K562 (cell line): ENCODE measurements around the gene FADS6. TPM values are rescaled to one million over a fixed set of nuclear protein-coding genes. Genes with fewer than 3 reads are reported as not detected.

Source experiments
- BMI1 ChIP-seq: fragments of 150-350 bp; IDR thresholded peaks from 2 replicates; pipeline ENCODE4 v1.6.1; 2014; ENCODE audit warnings: low read length
- EWSR1 ChIP-seq: fragments of 450-650 bp; IDR thresholded peaks from 2 replicates; pipeline ENCODE4 v1.6.1; 2018; ENCODE audit warnings: borderline replicate concordance, mild to moderate bottlenecking, low read depth, moderate library complexity; ENCODE audit not compliant: partially characterized antibody
- ILF3 ChIP-seq: fragments of 450-650 bp; IDR thresholded peaks from 2 replicates; pipeline ENCODE4 v1.6.1; 2018; ENCODE audit warnings: antibody characterized with exemption, mild to moderate bottlenecking, moderate library complexity, borderline replicate concordance
- KLF13 ChIP-seq: fragments of 450-650 bp; IDR thresholded peaks from 2 replicates; pipeline ENCODE4 v1.6.1; 2016; ENCODE audit warnings: missing genetic modification characterization, low read depth, mild to moderate bottlenecking, missing compliant biosample characterization, moderate library complexity, borderline replicate concordance
- NR1H2 ChIP-seq: sonication (generic); formaldehyde crosslinking; IDR thresholded peaks from 2 replicates; pipeline ENCODE4 v1.4.0; 2020; ENCODE audit warnings: mild to moderate bottlenecking, missing genetic modification reagents
- NR4A1 ChIP-seq, 2 experiments: fragments of 250-450 bp in 1 of 2; fragments of 450-650 bp in 1 of 2; sonication (Bioruptor Pico) in 1 of 2; IDR thresholded peaks; 2 replicates each; pipeline versions ENCODE4 v1.4.0 to v1.6.1; 2016 to 2020; ENCODE audit warnings: mild to moderate bottlenecking in 2 of 2, missing compliant biosample characterization in 1 of 2, missing genetic modification characterization in 1 of 2, moderate library complexity in 1 of 2
- RB1 ChIP-seq: fragments of 450-650 bp; IDR thresholded peaks from 2 replicates; pipeline ENCODE4 v1.6.1; 2017; ENCODE audit warnings: low read depth, mild to moderate bottlenecking
- RFX5 ChIP-seq: IDR thresholded peaks from 2 replicates; pipeline ENCODE4 v1.6.1; 2011; ENCODE audit warnings: low read depth, mild to moderate bottlenecking, improper control_type of control experiment, low read length
- TAF9B ChIP-seq: fragments of 450-650 bp; IDR thresholded peaks from 2 replicates; pipeline ENCODE4 v1.6.1; 2018; ENCODE audit warnings: mild to moderate bottlenecking; ENCODE audit not compliant: partially characterized antibody
- TBL1XR1 ChIP-seq, 2 experiments: IDR thresholded peaks; 2 replicates each; pipeline ENCODE4 v1.6.1; 2012; ENCODE audit warnings: improper control_type of control experiment in 2 of 2, low read length in 2 of 2, mild to moderate bottlenecking in 1 of 2
- ZBTB1 ChIP-seq: sonication (generic); formaldehyde crosslinking; IDR thresholded peaks from 2 replicates; pipeline ENCODE4 v1.8.1; 2023; ENCODE audit warnings: missing genetic modification reagents, low read depth, mild to moderate bottlenecking, borderline replicate concordance
- ZKSCAN3 ChIP-seq: fragments of 250-450 bp; sonication (Bioruptor Pico); IDR thresholded peaks from 2 replicates; pipeline ENCODE4 v1.4.0; 2020
- ZNF212 ChIP-seq: fragments of 450-650 bp; formaldehyde crosslinking; IDR thresholded peaks from 2 replicates; pipeline ENCODE4 v1.4.0; 2020; ENCODE audit warnings: mild to moderate bottlenecking
- ZNF778 ChIP-seq: fragments of 450-650 bp; formaldehyde crosslinking; IDR thresholded peaks from 2 replicates; pipeline ENCODE4 v1.4.0; 2020; ENCODE audit warnings: mild to moderate bottlenecking, moderate library complexity
- ZNF780A ChIP-seq: fragments of 250-450 bp; sonication (Bioruptor Pico); IDR thresholded peaks from 2 replicates; pipeline ENCODE4 v1.5.0; 2021; ENCODE audit warnings: mild to moderate bottlenecking
- polyA plus RNA-seq, 8 experiments: library from polyadenylated mRNA; depleted of rRNA in 4 of 8; stranded (reverse) in 5 of 8; unstranded in 3 of 8; fragments of >200 nt; fragmentation: Nextera tagmentation in 2 of 8; fragmentation: Illumina TruSeq in 1 of 8; extraction: Ambion mirVana in 2 of 8; extraction: Trizol in 1 of 8; gene quantifications; 2 replicates each; pipeline versions ENCODE4 v1.2.1 to v1.2.3, GENCODE V29; 2011 to 2014; ENCODE audit warnings: inconsistent platforms in 1 of 8, missing spikeins in 1 of 8
- total RNA-seq, 7 experiments: library from RNA; depleted of rRNA in 6 of 7; stranded (reverse); fragments of >200 nt in 6 of 7; fragmentation: Illumina TruSeq in 2 of 7; extraction: Trizol in 2 of 7; gene quantifications; 2 replicates each; pipeline versions ENCODE4 v1.2.1 to v1.2.3, GENCODE V29; 2011 to 2021; ENCODE audit warnings: low replicate concordance in 1 of 7
- TF ChIP-seq, protein P1 (sequence below): fragments of 250-450 bp; sonication (Bioruptor Pico); IDR thresholded peaks from 2 replicates; pipeline ENCODE4 v1.5.1; 2021; ENCODE audit warnings: mild to moderate bottlenecking
- TF ChIP-seq, protein P2 (sequence below): fragments of 450-650 bp; IDR thresholded peaks from 2 replicates; pipeline ENCODE4 v1.6.1; 2016; ENCODE audit warnings: low read depth, mild to moderate bottlenecking, moderate library complexity
- TF ChIP-seq, protein P3 (sequence below): fragments of 450-650 bp; IDR thresholded peaks from 2 replicates; pipeline ENCODE4 v1.6.1; 2014; ENCODE audit warnings: low read depth, mild to moderate bottlenecking, moderate library complexity, borderline replicate concordance
- TF ChIP-seq, protein P4 (sequence below): fragments of 250-450 bp; sonication (Bioruptor Pico); IDR thresholded peaks from 2 replicates; pipeline ENCODE4 v1.9.0; 2021; ENCODE audit warnings: mild to moderate bottlenecking, inconsistent platforms
- TF ChIP-seq, protein P5 (sequence below): fragments of 250-450 bp; sonication (Bioruptor Pico); IDR thresholded peaks from 2 replicates; pipeline ENCODE4 v1.4.0; 2020; ENCODE audit warnings: mild to moderate bottlenecking

FADS6 gene
- total and polyA plus RNA-seq, 9 of the 15 experiments (the other 6 are each of a cell fraction or from before 2014, with no cell fraction given), result 0.18 to 0.22 TPM; not detected in 7

DNA sequence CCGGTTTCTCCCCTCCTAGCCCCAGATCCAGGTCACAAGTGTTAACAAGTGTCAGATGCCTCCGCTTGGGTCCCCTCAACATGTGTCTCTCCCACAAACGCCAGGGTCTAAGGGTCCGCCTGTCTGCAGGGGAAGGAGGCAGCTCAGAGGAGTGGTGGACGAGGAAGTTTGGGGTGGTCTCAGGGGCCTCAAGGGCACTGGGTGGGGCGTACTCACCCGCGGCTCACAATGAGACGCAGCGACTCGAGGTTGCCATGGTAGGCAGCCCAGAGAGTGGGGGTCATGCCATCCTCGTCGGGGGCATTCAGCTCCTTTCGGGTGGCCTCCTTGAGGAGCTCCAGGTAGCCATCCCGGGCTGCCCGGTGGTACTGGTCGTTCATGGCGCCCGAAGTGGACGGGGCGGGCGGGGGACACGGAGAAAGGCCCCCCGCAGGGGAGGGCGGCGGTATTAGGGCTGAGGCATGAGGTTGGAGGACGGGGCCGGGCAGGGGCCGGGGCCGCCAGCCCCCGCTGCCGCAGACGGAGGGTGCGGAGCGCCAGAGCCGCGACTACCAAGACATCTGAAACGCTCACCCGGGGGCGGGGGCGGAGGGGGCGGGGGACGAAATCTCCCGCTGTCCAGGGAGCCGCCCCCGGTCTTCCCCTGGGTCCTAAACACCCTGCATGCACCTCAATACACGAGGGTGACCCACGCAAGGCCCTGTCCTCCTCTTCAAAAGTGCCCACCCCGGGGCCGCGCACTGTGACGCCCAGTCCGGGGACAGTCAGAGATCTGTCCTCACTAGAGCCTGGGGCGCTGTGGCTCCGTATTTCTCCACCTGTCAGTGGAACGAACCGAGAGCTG, 29.5 kb upstream of the FADS6 start, which contains the start of gene USH1G (continued):
- TF ChIP-seq, protein P1, sequence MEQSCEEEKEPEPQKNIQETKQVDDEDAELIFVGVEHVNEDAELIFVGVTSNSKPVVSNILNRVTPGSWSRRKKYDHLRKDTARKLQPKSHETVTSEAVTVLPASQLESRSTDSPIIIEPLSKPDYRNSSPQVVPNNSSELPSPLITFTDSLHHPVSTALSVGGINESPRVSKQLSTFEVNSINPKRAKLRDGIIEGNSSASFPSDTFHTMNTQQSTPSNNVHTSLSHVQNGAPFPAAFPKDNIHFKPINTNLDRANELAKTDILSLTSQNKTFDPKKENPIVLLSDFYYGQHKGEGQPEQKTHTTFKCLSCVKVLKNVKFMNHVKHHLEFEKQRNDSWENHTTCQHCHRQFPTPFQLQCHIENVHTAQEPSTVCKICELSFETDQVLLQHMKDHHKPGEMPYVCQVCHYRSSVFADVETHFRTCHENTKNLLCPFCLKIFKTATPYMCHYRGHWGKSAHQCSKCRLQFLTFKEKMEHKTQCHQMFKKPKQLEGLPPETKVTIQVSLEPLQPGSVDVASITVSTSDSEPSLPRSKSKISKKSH (CRISPR knock-in tag), result no peak
- TF ChIP-seq, protein P2, sequence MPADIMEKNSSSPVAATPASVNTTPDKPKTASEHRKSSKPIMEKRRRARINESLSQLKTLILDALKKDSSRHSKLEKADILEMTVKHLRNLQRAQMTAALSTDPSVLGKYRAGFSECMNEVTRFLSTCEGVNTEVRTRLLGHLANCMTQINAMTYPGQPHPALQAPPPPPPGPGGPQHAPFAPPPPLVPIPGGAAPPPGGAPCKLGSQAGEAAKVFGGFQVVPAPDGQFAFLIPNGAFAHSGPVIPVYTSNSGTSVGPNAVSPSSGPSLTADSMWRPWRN, result no peak
- TF ChIP-seq ZNF780A (no peak), ILF3 (no peak), KLF13 (tag) (no peak), TAF9B (no peak), ZBTB1 (CRISPR knock-in tag) (no peak), ZNF212 (CRISPR knock-in tag) (no peak), EWSR1 (no peak), ZKSCAN3 (CRISPR knock-in tag) (no peak), TBL1XR1 (IDR thresholded peaks at IDR 0.05; ENCODE audit: low read length in 2 of 2) (no peak), NR1H2 (no peak), RFX5 (no peak), ZNF778 (CRISPR knock-in tag) (no peak), RB1 (peak; percentile 10; the same call in 1 of the 2 replicates), NR4A1 (CRISPR knock-in tag; IDR thresholded peaks at IDR 0.05) (no peak), NR4A1 (tag; IDR thresholded peaks at IDR 0.05) (no peak), BMI1 (no peak)
- TF ChIP-seq, protein P3, sequence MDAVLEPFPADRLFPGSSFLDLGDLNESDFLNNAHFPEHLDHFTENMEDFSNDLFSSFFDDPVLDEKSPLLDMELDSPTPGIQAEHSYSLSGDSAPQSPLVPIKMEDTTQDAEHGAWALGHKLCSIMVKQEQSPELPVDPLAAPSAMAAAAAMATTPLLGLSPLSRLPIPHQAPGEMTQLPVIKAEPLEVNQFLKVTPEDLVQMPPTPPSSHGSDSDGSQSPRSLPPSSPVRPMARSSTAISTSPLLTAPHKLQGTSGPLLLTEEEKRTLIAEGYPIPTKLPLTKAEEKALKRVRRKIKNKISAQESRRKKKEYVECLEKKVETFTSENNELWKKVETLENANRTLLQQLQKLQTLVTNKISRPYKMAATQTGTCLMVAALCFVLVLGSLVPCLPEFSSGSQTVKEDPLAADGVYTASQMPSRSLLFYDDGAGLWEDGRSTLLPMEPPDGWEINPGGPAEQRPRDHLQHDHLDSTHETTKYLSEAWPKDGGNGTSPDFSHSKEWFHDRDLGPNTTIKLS, result no peak
- TF ChIP-seq, protein P4, sequence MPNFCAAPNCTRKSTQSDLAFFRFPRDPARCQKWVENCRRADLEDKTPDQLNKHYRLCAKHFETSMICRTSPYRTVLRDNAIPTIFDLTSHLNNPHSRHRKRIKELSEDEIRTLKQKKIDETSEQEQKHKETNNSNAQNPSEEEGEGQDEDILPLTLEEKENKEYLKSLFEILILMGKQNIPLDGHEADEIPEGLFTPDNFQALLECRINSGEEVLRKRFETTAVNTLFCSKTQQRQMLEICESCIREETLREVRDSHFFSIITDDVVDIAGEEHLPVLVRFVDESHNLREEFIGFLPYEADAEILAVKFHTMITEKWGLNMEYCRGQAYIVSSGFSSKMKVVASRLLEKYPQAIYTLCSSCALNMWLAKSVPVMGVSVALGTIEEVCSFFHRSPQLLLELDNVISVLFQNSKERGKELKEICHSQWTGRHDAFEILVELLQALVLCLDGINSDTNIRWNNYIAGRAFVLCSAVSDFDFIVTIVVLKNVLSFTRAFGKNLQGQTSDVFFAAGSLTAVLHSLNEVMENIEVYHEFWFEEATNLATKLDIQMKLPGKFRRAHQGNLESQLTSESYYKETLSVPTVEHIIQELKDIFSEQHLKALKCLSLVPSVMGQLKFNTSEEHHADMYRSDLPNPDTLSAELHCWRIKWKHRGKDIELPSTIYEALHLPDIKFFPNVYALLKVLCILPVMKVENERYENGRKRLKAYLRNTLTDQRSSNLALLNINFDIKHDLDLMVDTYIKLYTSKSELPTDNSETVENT (CRISPR knock-in tag), result no peak
- TF ChIP-seq, protein P5, sequence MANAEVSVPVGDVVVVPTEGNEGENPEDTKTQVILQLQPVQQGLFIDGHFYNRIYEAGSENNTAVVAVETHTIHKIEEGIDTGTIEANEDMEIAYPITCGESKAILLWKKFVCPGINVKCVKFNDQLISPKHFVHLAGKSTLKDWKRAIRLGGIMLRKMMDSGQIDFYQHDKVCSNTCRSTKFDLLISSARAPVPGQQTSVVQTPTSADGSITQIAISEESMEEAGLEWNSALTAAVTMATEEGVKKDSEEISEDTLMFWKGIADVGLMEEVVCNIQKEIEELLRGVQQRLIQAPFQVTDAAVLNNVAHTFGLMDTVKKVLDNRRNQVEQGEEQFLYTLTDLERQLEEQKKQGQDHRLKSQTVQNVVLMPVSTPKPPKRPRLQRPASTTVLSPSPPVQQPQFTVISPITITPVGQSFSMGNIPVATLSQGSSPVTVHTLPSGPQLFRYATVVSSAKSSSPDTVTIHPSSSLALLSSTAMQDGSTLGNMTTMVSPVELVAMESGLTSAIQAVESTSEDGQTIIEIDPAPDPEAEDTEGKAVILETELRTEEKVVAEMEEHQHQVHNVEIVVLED (CRISPR knock-in tag), result no peak
